GM19025 (cell line): ENCODE results near the gene PSENEN.
"Not testable (repeated sequence)": the region's sequence is repeated elsewhere in the genome, so short reads cannot be mapped to it uniquely, and the experiment has no call there.

ENCODE experiments used
- ATAC-seq: cut with Tn5 transposase; IDR thresholded peaks from one replicate; pipeline ENCODE4 v1.9.1; 2021; ENCODE audit warnings: mild to moderate bottlenecking, low read depth, moderate library complexity; ENCODE audit not compliant: unreplicated experiment

Gene PSENEN

DNA sequence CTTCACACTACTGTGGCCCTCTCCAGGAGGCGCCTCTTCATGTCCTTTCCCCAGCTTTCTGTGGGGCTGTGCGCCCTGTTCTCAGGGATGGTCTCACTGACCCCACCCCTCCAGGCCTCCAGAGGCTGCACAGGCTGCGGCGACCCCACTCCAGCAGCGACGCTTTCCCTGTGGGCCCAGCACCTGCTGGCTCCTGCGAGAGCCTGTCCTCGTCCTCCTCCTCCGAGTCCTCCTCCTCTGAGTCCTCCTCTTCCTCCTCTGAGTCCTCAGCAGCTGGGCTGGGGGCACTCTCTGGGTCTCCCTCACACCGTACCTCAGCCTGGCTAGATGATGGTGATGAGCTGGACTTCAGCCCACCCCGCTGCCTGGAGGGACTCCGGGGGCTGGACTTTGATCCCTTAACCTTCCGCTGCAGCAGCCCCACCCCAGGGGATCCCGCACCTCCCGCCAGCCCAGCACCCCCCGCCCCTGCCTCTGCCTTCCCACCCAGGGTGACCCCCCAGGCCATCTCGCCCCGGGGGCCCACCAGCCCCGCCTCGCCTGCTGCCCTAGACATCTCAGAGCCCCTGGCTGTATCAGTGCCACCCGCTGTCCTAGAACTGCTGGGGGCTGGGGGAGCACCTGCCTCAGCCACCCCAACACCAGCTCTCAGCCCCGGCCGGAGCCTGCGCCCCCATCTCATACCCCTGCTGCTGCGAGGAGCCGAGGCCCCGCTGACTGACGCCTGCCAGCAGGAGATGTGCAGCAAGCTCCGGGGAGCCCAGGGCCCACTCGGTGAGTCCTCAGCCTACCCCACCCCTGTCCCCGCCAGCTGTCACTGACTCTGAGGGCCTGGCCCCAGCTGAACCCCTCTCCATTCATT lies 41.1 kb downstream of the PSENEN start:
- no peak for ATAC-seq

DNA sequence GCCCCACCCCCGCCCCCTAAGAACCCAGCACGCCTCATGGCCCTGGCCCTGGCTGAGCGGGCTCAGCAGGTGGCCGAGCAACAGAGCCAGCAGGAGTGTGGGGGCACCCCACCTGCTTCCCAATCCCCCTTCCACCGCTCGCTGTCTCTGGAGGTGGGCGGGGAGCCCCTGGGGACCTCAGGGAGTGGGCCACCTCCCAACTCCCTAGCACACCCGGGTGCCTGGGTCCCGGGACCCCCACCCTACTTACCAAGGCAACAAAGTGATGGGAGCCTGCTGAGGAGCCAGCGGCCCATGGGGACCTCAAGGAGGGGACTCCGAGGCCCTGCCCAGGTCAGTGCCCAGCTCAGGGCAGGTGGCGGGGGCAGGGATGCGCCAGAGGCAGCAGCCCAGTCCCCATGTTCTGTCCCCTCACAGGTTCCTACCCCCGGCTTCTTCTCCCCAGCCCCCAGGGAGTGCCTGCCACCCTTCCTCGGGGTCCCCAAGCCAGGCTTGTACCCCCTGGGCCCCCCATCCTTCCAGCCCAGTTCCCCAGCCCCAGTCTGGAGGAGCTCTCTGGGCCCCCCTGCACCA lies 41.9 kb downstream of the PSENEN start:
- ATAC-seq: no peak

- no peak for ATAC-seq
Observed at GRCh38 chr19:35788205-35788960, 42.9 kb downstream of the PSENEN start.

DNA sequence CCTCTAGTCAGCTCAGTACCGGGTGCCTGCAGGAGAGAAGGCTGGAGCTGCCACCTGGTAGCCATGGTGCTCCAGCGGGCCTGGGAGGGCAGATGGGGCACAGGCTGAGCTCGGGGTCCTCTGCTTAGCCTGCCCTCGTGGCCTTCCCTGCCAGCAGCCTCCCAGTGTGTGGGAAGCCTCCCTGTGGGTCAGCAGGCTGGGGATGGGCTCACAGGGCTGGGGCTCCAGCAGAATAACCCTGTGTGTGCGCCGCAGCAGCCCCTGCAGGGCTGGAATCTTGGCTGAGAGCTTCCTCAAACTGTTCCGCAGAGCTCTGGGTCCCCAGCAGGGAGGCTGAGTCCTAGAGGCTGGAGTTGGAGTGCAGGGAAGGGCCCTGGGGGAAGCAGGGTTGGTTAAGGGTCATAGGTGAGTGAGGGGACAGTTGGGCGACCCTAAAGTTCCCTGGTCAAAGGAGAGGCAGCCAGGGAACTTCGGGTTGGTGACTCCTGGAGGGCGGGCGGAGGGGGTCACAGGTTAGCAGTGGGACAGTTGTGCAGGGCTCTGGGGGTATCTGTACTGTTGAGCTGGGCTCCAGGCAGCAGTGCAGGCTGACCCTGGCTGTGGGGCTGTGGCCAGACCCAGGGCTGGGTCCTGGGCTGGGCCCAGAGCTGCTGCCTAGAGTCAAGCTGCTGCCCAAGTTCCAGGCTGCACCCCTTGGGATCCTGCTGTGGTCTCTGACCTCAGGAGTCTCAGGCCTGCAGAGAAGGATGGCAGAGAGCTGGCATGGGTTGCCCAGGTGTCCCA lies 43.9 kb downstream of the PSENEN start:
- ATAC-seq: no peak

- no peak for ATAC-seq
Observed at GRCh38 chr19:35789978-35790944, 44.8 kb downstream of the PSENEN start.

DNA sequence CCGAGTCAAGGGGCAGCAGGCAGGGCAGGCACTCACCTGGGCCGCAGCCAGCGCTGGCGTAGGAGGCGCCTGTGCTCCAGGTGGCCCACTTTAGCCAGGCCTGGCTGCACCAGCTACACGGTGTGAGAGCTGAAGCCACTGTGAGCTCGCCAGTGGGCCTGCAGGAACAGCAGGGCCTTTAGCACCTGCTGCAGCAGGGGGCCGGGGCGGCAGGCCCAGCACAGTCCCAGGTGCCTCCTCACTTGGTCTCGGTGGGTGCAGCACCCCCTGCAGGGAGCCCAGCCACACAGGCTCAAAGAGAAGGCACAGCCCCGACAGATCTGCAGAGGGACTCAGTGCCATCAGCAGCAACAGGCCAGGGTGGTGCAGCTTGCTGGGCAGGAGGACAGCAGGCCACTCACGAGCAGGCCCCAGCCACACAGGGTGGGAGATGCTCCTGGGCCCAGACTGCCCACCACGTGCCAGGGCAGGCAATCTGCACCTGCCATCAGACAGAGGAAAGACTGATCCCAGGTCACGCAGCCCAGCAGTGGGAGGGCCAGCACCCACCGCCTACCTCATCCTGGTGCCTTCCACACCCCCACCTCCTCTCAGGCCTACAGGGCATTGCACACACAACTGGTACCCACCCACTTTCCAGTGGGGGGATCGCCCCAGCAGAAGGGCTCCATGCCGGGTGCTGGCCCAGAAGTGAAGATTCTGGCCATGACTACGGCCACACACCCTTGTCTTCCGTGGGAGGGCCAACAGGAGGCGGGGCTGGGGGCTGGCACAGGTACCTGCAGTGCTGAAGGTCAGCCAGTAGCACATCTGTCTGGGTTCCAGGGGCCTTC lies 45.7 kb downstream of the PSENEN start:
- no peak for ATAC-seq

- ATAC-seq: no peak
Observed at GRCh38 chr19:35791814-35792279, 46.4 kb downstream of the PSENEN start.

GRCh38 chr19:35792312-35792711 lies 46.9 kb downstream of the PSENEN start:
- no peak for ATAC-seq

DNA sequence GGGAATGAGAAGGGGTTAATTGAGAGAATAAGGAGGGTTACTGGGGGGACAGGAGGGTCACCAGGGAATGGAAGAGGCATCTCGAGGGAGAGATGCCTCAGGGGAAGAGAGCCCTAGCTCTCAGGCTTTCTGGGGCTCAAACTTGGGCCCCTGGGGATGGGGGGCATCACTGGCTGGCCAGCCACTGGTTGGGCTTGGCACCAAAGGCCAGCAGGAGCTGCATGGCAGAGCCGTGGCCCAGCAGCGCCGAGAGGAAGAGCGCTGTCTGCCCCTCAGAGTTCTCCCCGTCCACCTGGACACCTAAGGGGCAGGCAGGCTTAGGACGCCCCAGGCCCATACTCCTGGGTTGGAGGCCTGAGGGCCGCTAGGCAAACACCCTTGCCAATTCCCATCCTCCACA lies 47.4 kb downstream of the PSENEN start:
- ATAC-seq: no peak

- ATAC-seq: no peak
Observed at GRCh38 chr19:35793381-35794165, 48.1 kb downstream of the PSENEN start.

GRCh38 chr19:35795564-35795963 lies 50.1 kb downstream of the PSENEN start:
- ATAC-seq: not testable (repeated sequence)
